Measurements from ENCODE around the gene IL1RAPL1. TPM values are rescaled to one million over a fixed set of nuclear protein-coding genes. Genes with fewer than 3 reads are reported as not detected.

IL1RAPL1 gene
- total and polyA plus RNA-seq, 9 of the 15 experiments (the other 6 are each of a cell fraction or from before 2014, with no cell fraction given): 0.04 to 0.07 (median 0.04) TPM; not detected in 6

GRCh38 chrX:29376584-29376983 is 789.3 kb downstream of the IL1RAPL1 start:
- Histone ChIP-seq H3K9me3 (replicated peaks; ENCODE audit: control insufficient read depth, insufficient read depth, low read depth, low read length) (no peaks in the 10 kb centered on the region), H3K4me1 (replicated peaks in 1 of 2; ENCODE audit: control insufficient read depth in 2 of 2, insufficient read depth in 2 of 2, low read length in 2 of 2) (no peaks in the 10 kb centered on the region), H3K4me2 (ENCODE audit: insufficient read depth, low read length) (no peak overlapping the region), H3K9me1 (ENCODE audit: control insufficient read depth, insufficient read depth, low read length) (no peaks in the 10 kb centered on the region), H4K20me1 (replicated peaks; ENCODE audit: control insufficient read depth, insufficient read depth, low read length) (no peaks in the 10 kb centered on the region), H3K4me3 (no peak overlapping the region), H3K27me3 (ENCODE audit: control insufficient read depth in 2 of 2, insufficient read depth in 2 of 2, low read length in 2 of 2) (no peaks in the 10 kb centered on the region), H3K79me2 (ENCODE audit: control insufficient read depth, insufficient read depth, low read length) (no peaks in the 10 kb centered on the region), H2AFZ (ENCODE audit: low read depth, low read length) (no peak overlapping the region), H3K27ac (ENCODE audit: extremely low read depth, low read depth, low read length) (no peak overlapping the region), H3K9ac (ENCODE audit: insufficient read depth in 1 of 2, low read depth in 2 of 2, low read length in 2 of 2) (no peak overlapping the region), H3K36me3 (ENCODE audit: control insufficient read depth, insufficient read depth, low read length) (no peaks in the 10 kb centered on the region)
- FAIRE-seq (no peak), ATAC-seq (no peak), DNase-seq (ENCODE audit: extremely low read depth in 1 of 4, low spot score in 3 of 4) (no peak)
- in situ Hi-C loops (cut with MboI): no loop called here
- POLR2A ChIA-PET: no interaction called here
- intact Hi-C loops (cut with micrococcal nuclease): no loop called here
- CTCF ChIA-PET (ENCODE audit: low intra/inter-chr PET ratio): no interaction called here
- TF ChIP-seq ARID3B (CRISPR knock-in tag; IDR thresholded peaks at IDR 0.05; ENCODE audit: borderline replicate concordance) (no peak), ATF6 (CRISPR knock-in tag; IDR thresholded peaks at IDR 0.05) (no peak), CTCF (IDR thresholded peaks at IDR 0.05 in 2 of 3, conservative IDR thresholded peaks at IDR 0.05 in 1 of 3; ENCODE audit: insufficient read depth in 2 of 3, low read depth in 1 of 3, low read length in 3 of 3) (no peak), SNAPC5 (CRISPR knock-in tag; IDR thresholded peaks at IDR 0.05) (no peak), SMARCE1 (IDR thresholded peaks at IDR 0.05) (no peak), CEBPZ (IDR thresholded peaks at IDR 0.05; ENCODE audit: borderline replicate concordance, low read depth, low read length) (no peak), NR2C2 (CRISPR knock-in tag; IDR thresholded peaks at IDR 0.05) (no peak), NR2C2 (tag; IDR thresholded peaks at IDR 0.05) (no peak), RBM15 (IDR thresholded peaks at IDR 0.05; ENCODE audit: insufficient read depth, low read length) (no peak), TCF7 (IDR thresholded peaks at IDR 0.05; ENCODE audit: borderline replicate concordance) (no peak), ZNF316 (IDR thresholded peaks at IDR 0.05) (no peak), ZSCAN32 (CRISPR knock-in tag; IDR thresholded peaks at IDR 0.05) (no peak)
- 0% methylated on average over 1 of the region's 1 CpG for WGBS (ENCODE audit: insufficient coverage, low coverage, missing lambda C conversion rate)
- BruUV-seq (replicated peaks): no TSS peak

All from K562 (cell line).